MM.1S (cell line): ENCODE measurements around the gene HSPA2.

Source experiments
- DNase-seq: peaks from one replicate; pipeline ENCODE4 v3.0.0-alpha.2; 2015
- H2AFZ ChIP-seq: fragments of 300-600 bp; sonication (generic); 2 replicates; pipeline ENCODE4 v1.6.0; 2016; ENCODE audit warnings: antibody characterized with exemption, low read length
- H3F3A ChIP-seq: fragments of 300-600 bp; sonication (generic); 2 replicates; pipeline ENCODE4 v1.6.1; 2016; ENCODE audit warnings: mild to moderate bottlenecking, antibody characterized with exemption, low read length, moderate library complexity, mixed read lengths; ENCODE audit not compliant: insufficient read depth
- H3K27ac ChIP-seq: fragments of 300-600 bp; sonication (generic); 2 replicates; pipeline ENCODE4 v1.5.1; 2016; ENCODE audit warnings: mild to moderate bottlenecking, low read length
- H3K27me3 ChIP-seq: fragments of 300-600 bp; sonication (generic); replicated peaks from 2 replicates; pipeline ENCODE4 v1.6.0; 2016; ENCODE audit warnings: low read length; ENCODE audit not compliant: insufficient read depth
- H3K36me3 ChIP-seq: fragments of 300-600 bp; sonication (generic); replicated peaks from 2 replicates; pipeline ENCODE4 v1.6.1; 2016; ENCODE audit warnings: mild to moderate bottlenecking, low read length, mixed read lengths; ENCODE audit not compliant: insufficient read depth
- H3K4me1 ChIP-seq: fragments of 300-600 bp; sonication (generic); 2 replicates; pipeline ENCODE4 v1.6.1; 2016; ENCODE audit warnings: low read length, mixed read lengths
- H3K4me2 ChIP-seq: fragments of 300-600 bp; sonication (generic); 2 replicates; pipeline ENCODE4 v1.6.0; 2016; ENCODE audit warnings: low read depth, low read length
- H3K4me3 ChIP-seq: fragments of 300-600 bp; sonication (generic); 2 replicates; pipeline ENCODE4 v1.5.1; 2016; ENCODE audit warnings: low read length, mixed read lengths
- H3K79me2 ChIP-seq: fragments of 300-600 bp; sonication (generic); 2 replicates; pipeline ENCODE4 v1.6.1; 2016; ENCODE audit warnings: mixed run types, low read length, mixed read lengths
- H3K9ac ChIP-seq: fragments of 300-600 bp; sonication (generic); 2 replicates; pipeline ENCODE4 v1.6.1; 2016; ENCODE audit warnings: low read length, mixed read lengths
- H3K9me2 ChIP-seq: fragments of 300-600 bp; sonication (generic); replicated peaks from 2 replicates; pipeline ENCODE4 v1.6.1; 2016; ENCODE audit warnings: mild to moderate bottlenecking, low read length, mixed read lengths; ENCODE audit not compliant: insufficient read depth
- H3K9me3 ChIP-seq: fragments of 300-600 bp; sonication (generic); replicated peaks from 2 replicates; pipeline ENCODE4 v1.6.1; 2016; ENCODE audit warnings: mild to moderate bottlenecking, low read length, mixed read lengths; ENCODE audit not compliant: insufficient read depth
- H4K20me1 ChIP-seq: fragments of 300-600 bp; sonication (generic); 2 replicates; pipeline ENCODE4 v1.6.1; 2016; ENCODE audit warnings: mild to moderate bottlenecking, low read length, moderate library complexity, mixed read lengths; ENCODE audit not compliant: insufficient read depth
- EZH2 ChIP-seq: fragments of 300-600 bp; sonication (generic); optimal IDR thresholded peaks from 2 replicates; pipeline ENCODE3; 2017; ENCODE audit warnings: low read depth, mild to moderate bottlenecking, antibody characterized with exemption, low read length, mixed read lengths
- EZH2phosphoT487 ChIP-seq: fragments of 300-600 bp; sonication (generic); IDR thresholded peaks from 2 replicates; pipeline ENCODE4 v1.6.1; 2018; ENCODE audit warnings: antibody characterized with exemption, low read length
- TF ChIP-seq, protein P1 (sequence below): fragments of 300-600 bp; sonication (generic); IDR thresholded peaks from 2 replicates; pipeline ENCODE4 v1.5.1; 2016; ENCODE audit warnings: antibody characterized with exemption, low read length, mixed read lengths

Gene HSPA2

DNA sequence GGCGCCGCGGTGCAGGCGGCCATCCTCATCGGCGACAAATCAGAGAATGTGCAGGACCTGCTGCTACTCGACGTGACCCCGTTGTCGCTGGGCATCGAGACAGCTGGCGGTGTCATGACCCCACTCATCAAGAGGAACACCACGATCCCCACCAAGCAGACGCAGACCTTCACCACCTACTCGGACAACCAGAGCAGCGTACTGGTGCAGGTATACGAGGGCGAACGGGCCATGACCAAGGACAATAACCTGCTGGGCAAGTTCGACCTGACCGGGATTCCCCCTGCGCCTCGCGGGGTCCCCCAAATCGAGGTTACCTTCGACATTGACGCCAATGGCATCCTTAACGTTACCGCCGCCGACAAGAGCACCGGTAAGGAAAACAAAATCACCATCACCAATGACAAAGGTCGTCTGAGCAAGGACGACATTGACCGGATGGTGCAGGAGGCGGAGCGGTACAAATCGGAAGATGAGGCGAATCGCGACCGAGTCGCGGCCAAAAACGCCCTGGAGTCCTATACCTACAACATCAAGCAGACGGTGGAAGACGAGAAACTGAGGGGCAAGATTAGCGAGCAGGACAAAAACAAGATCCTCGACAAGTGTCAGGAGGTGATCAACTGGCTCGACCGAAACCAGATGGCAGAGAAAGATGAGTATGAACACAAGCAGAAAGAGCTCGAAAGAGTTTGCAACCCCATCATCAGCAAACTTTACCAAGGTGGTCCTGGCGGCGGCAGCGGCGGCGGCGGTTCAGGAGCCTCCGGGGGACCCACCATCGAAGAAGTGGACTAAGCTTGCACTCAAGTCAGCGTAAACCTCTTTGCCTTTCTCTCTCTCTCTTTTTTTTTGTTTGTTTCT lies 1.7 kb downstream of the HSPA2 start:
- Histone ChIP-seq H3K4me3 (no peak overlapping the region), H3K36me3 (no peaks in the 10 kb centered on the region), H2AFZ (no peak overlapping the region), H3K9me2 (no peaks in the 10 kb centered on the region), H3K4me2 (no peak overlapping the region), H3K79me2 (no peaks in the 10 kb centered on the region), H4K20me1 (no peaks in the 10 kb centered on the region), H3K9me3 (no peaks in the 10 kb centered on the region), H3K27me3 (no peaks in the 10 kb centered on the region), H3K4me1 (no peaks in the 10 kb centered on the region), H3K9ac (no peak overlapping the region), H3F3A (no peaks in the 10 kb centered on the region), H3K27ac (no peak overlapping the region)
- DNase-seq = no peak
- TF ChIP-seq EZH2 (no peak), EZH2phosphoT487 (no peak)
- TF ChIP-seq, protein P1, sequence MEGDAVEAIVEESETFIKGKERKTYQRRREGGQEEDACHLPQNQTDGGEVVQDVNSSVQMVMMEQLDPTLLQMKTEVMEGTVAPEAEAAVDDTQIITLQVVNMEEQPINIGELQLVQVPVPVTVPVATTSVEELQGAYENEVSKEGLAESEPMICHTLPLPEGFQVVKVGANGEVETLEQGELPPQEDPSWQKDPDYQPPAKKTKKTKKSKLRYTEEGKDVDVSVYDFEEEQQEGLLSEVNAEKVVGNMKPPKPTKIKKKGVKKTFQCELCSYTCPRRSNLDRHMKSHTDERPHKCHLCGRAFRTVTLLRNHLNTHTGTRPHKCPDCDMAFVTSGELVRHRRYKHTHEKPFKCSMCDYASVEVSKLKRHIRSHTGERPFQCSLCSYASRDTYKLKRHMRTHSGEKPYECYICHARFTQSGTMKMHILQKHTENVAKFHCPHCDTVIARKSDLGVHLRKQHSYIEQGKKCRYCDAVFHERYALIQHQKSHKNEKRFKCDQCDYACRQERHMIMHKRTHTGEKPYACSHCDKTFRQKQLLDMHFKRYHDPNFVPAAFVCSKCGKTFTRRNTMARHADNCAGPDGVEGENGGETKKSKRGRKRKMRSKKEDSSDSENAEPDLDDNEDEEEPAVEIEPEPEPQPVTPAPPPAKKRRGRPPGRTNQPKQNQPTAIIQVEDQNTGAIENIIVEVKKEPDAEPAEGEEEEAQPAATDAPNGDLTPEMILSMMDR = no peak

DNA sequence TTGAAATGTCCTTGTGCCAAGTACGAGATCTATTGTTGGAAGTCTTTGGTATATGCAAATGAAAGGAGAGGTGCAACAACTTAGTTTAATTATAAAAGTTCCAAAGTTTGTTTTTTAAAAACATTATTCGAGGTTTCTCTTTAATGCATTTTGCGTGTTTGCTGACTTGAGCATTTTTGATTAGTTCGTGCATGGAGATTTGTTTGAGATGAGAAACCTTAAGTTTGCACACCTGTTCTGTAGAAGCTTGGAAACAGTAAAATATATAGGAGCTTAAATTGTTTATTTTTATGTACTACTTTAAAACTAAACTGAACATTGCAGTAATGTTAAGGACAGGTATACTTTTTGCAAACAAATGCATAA lies 2.3 kb downstream of the HSPA2 start:
- Histone ChIP-seq H3K4me1 (no peaks in the 10 kb centered on the region), H2AFZ (no peak overlapping the region), H3K27me3 (no peaks in the 10 kb centered on the region), H3K36me3 (no peaks in the 10 kb centered on the region), H3K9me2 (no peaks in the 10 kb centered on the region), H3K9ac (no peak overlapping the region), H3K9me3 (no peaks in the 10 kb centered on the region), H3K4me2 (no peak overlapping the region), H3K4me3 (no peak overlapping the region), H3K27ac (no peak overlapping the region), H3F3A (no peaks in the 10 kb centered on the region), H4K20me1 (no peaks in the 10 kb centered on the region), H3K79me2 (no peaks in the 10 kb centered on the region)
- TF ChIP-seq EZH2 (no peak), EZH2phosphoT487 (no peak)
- TF ChIP-seq, protein P1 = no peak
- no peak for DNase-seq

DNA sequence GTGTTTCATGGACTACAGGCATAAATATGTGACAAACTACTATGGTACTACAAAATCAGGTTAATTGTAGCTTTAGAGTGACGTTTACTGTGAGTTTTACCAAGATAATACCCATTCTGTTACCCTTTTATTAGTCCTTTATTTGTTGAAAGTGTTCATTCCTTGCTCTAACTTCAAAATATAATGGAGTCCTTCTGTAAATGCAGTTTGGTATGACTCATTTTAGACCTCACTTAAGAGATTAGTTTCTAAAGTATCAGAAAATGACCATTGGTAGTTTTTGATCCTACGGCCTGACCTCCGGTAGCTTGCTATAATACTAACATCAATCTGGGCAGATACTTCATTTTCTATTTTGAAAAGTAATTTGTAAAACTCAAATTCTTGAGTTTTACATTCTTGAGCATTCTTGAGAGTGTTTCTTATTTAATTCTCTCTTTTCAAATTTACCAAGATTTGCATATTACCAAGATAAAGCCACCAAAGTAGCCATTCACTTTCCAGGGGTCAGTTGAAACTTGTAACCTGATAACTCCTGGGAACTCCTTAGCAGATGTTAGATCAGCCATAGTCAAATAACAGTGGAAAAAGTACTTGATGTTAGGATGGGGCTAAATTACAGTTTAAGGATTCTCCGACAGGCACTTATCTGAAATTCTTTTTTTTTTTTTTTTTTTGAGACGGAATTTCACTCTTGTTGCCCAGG lies 4.2 kb downstream of the HSPA2 start:
- TF ChIP-seq, protein P1 = no peak
- TF ChIP-seq EZH2phosphoT487 = no peak
- no peak for TF ChIP-seq EZH2
- Histone ChIP-seq H3K27me3 (no peaks in the 10 kb centered on the region), H4K20me1 (no peaks in the 10 kb centered on the region), H3F3A (no peaks in the 10 kb centered on the region), H3K9me2 (no peaks in the 10 kb centered on the region), H3K4me3 (no peak overlapping the region), H3K9ac (no peak overlapping the region), H3K79me2 (no peaks in the 10 kb centered on the region), H3K36me3 (no peaks in the 10 kb centered on the region), H3K27ac (no peak overlapping the region), H3K9me3 (no peaks in the 10 kb centered on the region), H3K4me1 (no peaks in the 10 kb centered on the region), H2AFZ (no peak overlapping the region), H3K4me2 (no peak overlapping the region)
- DNase-seq = no peak
